Glutamatergic neuron (in vitro differentiated cells): Measurements from ENCODE around the gene HCRT. TPM values are rescaled to one million over a fixed set of nuclear protein-coding genes. Genes with fewer than 3 reads are reported as not detected.
"Not testable (repeated sequence)": the region's sequence is repeated elsewhere in the genome, so short reads cannot be mapped to it uniquely, and the experiment has no call there.

Source experiments
- DNase-seq: peaks from one replicate; pipeline ENCODE4 v3.0.0; 2022
- H3K27ac Mint-ChIP-seq: one replicate; pipeline ENCODE4 v1.8.0; 2020; ENCODE audit warnings: mild to moderate bottlenecking, mixed read lengths, inconsistent platforms; ENCODE audit not compliant: unreplicated experiment
- H3K27me3 Mint-ChIP-seq: one replicate; pipeline ENCODE4 v1.8.0; 2020; ENCODE audit warnings: mild to moderate bottlenecking, moderate library complexity, mixed read lengths, inconsistent platforms; ENCODE audit not compliant: unreplicated experiment
- H3K36me3 Mint-ChIP-seq: one replicate; pipeline ENCODE4 v1.8.0; 2020; ENCODE audit warnings: mild to moderate bottlenecking, mixed read lengths, inconsistent platforms; ENCODE audit not compliant: unreplicated experiment
- H3K4me1 Mint-ChIP-seq: one replicate; pipeline ENCODE4 v1.8.0; 2020; ENCODE audit warnings: mild to moderate bottlenecking, low read depth, mixed read lengths, inconsistent platforms; ENCODE audit not compliant: unreplicated experiment
- H3K4me3 Mint-ChIP-seq: one replicate; pipeline ENCODE4 v1.8.0; 2020; ENCODE audit warnings: mild to moderate bottlenecking, mixed read lengths, inconsistent platforms; ENCODE audit not compliant: unreplicated experiment
- H3K9me3 Mint-ChIP-seq: one replicate; pipeline ENCODE4 v1.8.0; 2020; ENCODE audit warnings: mild to moderate bottlenecking, moderate library complexity, mixed read lengths, inconsistent platforms; ENCODE audit not compliant: unreplicated experiment
- total RNA-seq: library from RNA; stranded (reverse); fragmentation: NEBNext Ultra II Directional; extraction: Animal tissue kit (Norgen Biotek cat#: 25700); gene quantifications from one replicate; pipeline ENCODE4 v1.2.1, GENCODE V29; 2021; ENCODE audit not compliant: unreplicated experiment
- TF ChIP-seq, protein P1 (sequence below): fragments of 200-600 bp; sonication (generic); IDR thresholded peaks from one replicate; pipeline ENCODE4 v1.5.0; 2021; ENCODE audit not compliant: partially characterized antibody, unreplicated experiment

HCRT gene
- total RNA-seq, 1 donor from 2014 or later, result not detected

DNA sequence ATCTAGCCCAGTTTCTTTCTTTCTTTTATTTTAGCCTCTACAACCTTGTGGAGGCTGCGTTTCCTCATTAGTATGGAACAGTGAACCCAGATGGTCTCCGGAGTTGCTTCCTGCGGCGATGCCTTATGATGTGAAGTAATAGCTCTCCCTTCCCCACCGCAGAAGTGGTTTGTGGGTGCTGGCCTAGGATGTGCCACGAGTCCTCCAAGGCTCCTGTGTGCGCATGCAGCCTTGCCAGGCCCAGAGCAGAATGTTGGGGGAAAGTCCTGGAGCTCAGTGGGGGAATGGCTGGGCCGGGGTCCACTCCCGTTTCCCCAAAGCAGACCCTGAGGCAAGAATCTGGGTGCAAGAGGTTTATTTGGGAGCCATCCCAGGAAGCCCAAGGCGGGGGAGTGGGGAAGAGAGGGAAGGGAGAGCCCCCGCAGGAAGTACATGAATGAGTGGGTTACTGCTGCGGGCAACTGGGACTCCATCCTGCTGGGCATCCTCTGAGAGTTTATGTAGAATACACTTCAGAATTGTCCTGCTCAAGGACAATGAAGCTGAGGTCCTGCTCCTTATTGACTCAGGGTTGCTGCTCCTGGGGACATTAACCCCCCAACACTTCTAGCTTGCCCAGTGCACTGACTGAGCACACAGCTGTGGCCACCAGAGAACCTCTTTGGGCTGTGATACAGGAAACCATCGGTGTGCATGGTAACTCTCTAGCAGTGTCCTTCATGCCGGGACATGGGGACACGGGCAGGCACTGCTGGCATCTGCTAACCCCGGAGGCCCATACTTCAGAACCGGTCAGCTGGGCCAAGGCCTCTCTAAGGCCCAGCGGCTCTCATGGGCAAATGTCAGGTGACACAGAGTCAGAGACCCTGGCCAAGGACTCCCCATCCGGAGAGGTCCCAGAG lies 3.7 kb upstream of the HCRT start:
- H3K27ac Mint-ChIP-seq, result no peak overlapping the region
- DNase-seq, result no peak

DNA sequence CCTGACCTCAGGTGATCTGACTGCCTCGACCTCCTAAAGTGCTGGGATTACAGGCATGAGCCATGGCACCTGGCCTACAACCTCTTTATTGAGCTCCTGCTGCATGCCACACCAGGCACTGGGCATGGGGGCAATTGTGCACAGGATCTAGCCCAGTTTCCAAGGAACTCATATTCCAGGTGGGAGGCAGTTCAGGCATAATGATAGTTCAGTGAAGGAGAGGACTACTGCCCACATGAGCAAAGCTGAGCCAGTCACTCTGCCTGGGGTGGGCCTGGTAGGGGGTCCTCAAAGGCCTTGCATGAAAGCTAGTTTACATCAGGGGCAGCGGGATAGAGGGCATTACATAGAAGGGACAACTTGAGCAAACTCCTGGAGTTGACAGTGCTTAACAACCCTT lies 2.6 kb upstream of the HCRT start:
- H3K27ac Mint-ChIP-seq, result no peak overlapping the region
- peaks cover 7% of the 10 kb centered on the region for H3K36me3 Mint-ChIP-seq
- peaks cover 9% of the 10 kb centered on the region for H3K27me3 Mint-ChIP-seq
- no peak overlapping the region for H3K4me3 Mint-ChIP-seq
- peaks cover 6% of the 10 kb centered on the region for H3K9me3 Mint-ChIP-seq
- TF ChIP-seq, protein P1, sequence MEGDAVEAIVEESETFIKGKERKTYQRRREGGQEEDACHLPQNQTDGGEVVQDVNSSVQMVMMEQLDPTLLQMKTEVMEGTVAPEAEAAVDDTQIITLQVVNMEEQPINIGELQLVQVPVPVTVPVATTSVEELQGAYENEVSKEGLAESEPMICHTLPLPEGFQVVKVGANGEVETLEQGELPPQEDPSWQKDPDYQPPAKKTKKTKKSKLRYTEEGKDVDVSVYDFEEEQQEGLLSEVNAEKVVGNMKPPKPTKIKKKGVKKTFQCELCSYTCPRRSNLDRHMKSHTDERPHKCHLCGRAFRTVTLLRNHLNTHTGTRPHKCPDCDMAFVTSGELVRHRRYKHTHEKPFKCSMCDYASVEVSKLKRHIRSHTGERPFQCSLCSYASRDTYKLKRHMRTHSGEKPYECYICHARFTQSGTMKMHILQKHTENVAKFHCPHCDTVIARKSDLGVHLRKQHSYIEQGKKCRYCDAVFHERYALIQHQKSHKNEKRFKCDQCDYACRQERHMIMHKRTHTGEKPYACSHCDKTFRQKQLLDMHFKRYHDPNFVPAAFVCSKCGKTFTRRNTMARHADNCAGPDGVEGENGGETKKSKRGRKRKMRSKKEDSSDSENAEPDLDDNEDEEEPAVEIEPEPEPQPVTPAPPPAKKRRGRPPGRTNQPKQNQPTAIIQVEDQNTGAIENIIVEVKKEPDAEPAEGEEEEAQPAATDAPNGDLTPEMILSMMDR, result no peak
- no peak for DNase-seq
- peaks cover 11% of the 10 kb centered on the region for H3K4me1 Mint-ChIP-seq

More for the DNA sequence above, 3.7 kb upstream of the HCRT start:
- Mint-ChIP-seq H3K4me1 (peaks cover 8% of the 10 kb centered on the region), H3K36me3 (no peaks in the 10 kb centered on the region), H3K9me3 (peaks cover 8% of the 10 kb centered on the region), H3K27me3 (peaks cover 2% of the 10 kb centered on the region), H3K4me3 (no peak overlapping the region)
- TF ChIP-seq, protein P1, result no peak

DNA sequence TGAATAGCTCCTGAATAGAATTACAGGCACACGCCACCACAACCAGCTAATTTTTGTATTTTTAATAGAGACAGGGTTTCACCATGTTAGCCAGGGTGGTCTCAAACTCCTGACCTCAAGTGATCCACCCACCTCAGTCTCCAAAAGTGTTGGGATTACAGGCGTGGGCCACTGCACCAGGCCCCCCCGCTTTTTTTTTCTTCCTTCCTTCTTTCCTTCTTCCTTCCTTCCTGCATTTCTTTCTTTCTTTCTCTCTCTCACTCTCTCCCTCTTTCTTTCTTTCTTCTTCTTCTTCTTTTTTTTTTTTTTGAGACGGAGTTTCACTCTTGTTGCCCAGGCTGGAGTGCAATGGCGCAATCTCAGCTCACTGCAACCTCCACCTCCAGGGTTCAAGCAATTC lies 939 bp upstream of the HCRT start:
- Mint-ChIP-seq H3K27me3 (peaks cover 18% of the 10 kb centered on the region), H3K9me3 (peaks cover 11% of the 10 kb centered on the region), H3K4me1 (peaks cover 11% of the 10 kb centered on the region)
- not testable (repeated sequence) for H3K4me3 Mint-ChIP-seq, H3K27ac Mint-ChIP-seq, DNase-seq, H3K36me3 Mint-ChIP-seq

- Mint-ChIP-seq H3K9me3 (peaks cover 11% of the 10 kb centered on the region), H3K4me1 (peaks cover 11% of the 10 kb centered on the region), H3K4me3 (no peak overlapping the region), H3K27me3 (peaks cover 18% of the 10 kb centered on the region), H3K36me3 (peaks cover 7% of the 10 kb centered on the region), H3K27ac (no peak overlapping the region)
- TF ChIP-seq, protein P1, result no peak
- no peak for DNase-seq
Observed at GRCh38 chr17:42185621-42185930, 324 bp upstream of the HCRT start.

DNA sequence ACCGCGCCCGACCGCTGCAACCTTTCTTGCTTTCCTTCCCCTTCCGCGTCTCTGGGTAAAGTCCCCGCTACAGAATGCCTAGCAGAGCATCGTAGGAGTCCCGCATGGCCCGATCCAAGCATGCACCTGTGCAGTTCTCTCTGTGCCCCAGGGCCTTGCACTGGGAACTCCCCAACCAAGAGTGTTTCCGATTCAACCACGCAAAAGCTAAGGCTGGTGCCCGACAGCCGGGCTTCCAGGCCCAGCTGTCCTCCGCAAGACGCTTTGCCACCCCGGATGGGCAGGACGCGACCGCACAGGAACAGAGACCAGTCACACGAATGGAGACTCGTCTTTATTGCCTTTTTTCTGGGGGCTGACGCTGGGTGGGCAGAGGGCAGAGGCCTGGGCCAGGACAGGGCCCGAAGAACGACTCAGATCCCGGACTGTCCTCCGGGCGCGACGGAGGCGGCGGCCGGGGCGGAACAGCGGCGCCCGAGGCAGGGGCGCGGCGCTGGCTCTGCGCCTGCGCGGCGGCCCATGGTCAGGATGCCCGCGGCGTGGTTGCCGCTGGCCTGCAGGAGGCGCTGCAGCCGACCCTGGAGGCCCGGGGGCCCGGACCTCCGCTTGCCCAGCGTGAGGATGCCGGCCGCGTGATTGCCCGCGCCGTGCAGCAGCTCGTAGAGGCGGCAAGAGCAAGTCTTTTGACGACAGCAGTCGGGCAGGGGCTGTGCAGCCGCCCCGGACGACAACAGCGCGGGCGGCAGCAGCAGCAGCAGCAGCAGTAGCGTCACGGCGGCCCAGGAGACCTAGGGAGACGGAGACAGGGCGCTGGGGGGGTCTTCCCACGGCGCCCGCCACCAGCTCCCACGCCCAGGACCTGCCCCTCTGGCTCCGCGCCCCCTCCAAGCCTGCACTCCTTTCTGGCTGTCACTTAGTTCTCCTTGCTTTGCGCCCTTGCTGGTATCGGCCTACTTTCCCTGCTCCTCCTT lies 1.2 kb downstream of the HCRT start:
- H3K4me1 Mint-ChIP-seq, result peaks cover 11% of the 10 kb centered on the region
- peaks cover 7% of the 10 kb centered on the region for H3K36me3 Mint-ChIP-seq
- TF ChIP-seq, protein P1, result peak; percentile 90
- DNase-seq, result peak; percentile 87
- peak overlapping the region; percentile 90 for H3K4me3 Mint-ChIP-seq
- H3K27ac Mint-ChIP-seq, result peak overlapping the region; percentile 84
- H3K27me3 Mint-ChIP-seq, result peaks cover 23% of the 10 kb centered on the region
- peaks cover 9% of the 10 kb centered on the region for H3K9me3 Mint-ChIP-seq
